EL (cell line): ENCODE data around the gene ERBB4.
"Not testable (repeated sequence)": the region's sequence is repeated elsewhere in the genome, so short reads cannot be mapped to it uniquely, and the experiment has no call there.

Experiments used
- DNase-seq: peaks from one replicate; pipeline ENCODE4 v3.0.0-alpha.2; 2016

The ERBB4 gene

GRCh38 chr2:211789982-211790381 is 748.6 kb downstream of the ERBB4 start:
- DNase-seq, result no peak

- no peak for DNase-seq
These were observed 771.9 kb downstream of the ERBB4 start for GRCh38 chr2:211766689-211767088.

GRCh38 chr2:211762479-211762878 is 776.1 kb downstream of the ERBB4 start:
- DNase-seq, result no peak

GRCh38 chr2:211760103-211760502 is 778.5 kb downstream of the ERBB4 start:
- no peak for DNase-seq

- DNase-seq, result no peak
These were observed 782.3 kb downstream of the ERBB4 start for GRCh38 chr2:211756266-211756665.

GRCh38 chr2:211755187-211755586 is 783.4 kb downstream of the ERBB4 start:
- no peak for DNase-seq

GRCh38 chr2:211751848-211752247 is 786.8 kb downstream of the ERBB4 start:
- DNase-seq, result no peak

GRCh38 chr2:211748339-211748738 is 790.3 kb downstream of the ERBB4 start:
- DNase-seq, result no peak

GRCh38 chr2:211745295-211746097 is 793.1 kb downstream of the ERBB4 start:
- DNase-seq, result peak; percentile 56

- DNase-seq, result no peak
These were observed 794.2 kb downstream of the ERBB4 start for GRCh38 chr2:211744379-211744778.

GRCh38 chr2:211741966-211742365 is 796.6 kb downstream of the ERBB4 start:
- no peak for DNase-seq

GRCh38 chr2:211737282-211737681 is 801.3 kb downstream of the ERBB4 start:
- DNase-seq, result peak; percentile 10

GRCh38 chr2:211730215-211730614 is 808.4 kb downstream of the ERBB4 start:
- DNase-seq, result no peak

GRCh38 chr2:211729433-211729832 is 809.2 kb downstream of the ERBB4 start:
- DNase-seq, result no peak

- no peak for DNase-seq
These were observed 813.7 kb downstream of the ERBB4 start for GRCh38 chr2:211724933-211725332.

GRCh38 chr2:211723398-211723797 is 815.2 kb downstream of the ERBB4 start:
- DNase-seq, result no peak

- no peak for DNase-seq
These were observed 815.7 kb downstream of the ERBB4 start for GRCh38 chr2:211722928-211723327.

GRCh38 chr2:211721874-211722273 is 816.7 kb downstream of the ERBB4 start:
- not testable (repeated sequence) for DNase-seq

- no peak for DNase-seq
These were observed 829.2 kb downstream of the ERBB4 start for GRCh38 chr2:211709389-211709788.

GRCh38 chr2:211692689-211693088 is 845.9 kb downstream of the ERBB4 start:
- DNase-seq, result no peak

- no peak for DNase-seq
These were observed 847.9 kb downstream of the ERBB4 start for GRCh38 chr2:211690736-211691135.

- DNase-seq, result no peak
These were observed 850.4 kb downstream of the ERBB4 start for GRCh38 chr2:211688196-211688595.

GRCh38 chr2:211674715-211675114 is 863.9 kb downstream of the ERBB4 start:
- no peak for DNase-seq

- DNase-seq, result no peak
These were observed 865.3 kb downstream of the ERBB4 start for GRCh38 chr2:211673133-211673905.
